SK-N-SH treated with all-trans-retinoic acid at 6 μM for 48 hours (cell line): ENCODE measurements around the gene UROC1.

ENCODE experiments used
- ARNTL ChIP-seq: fragments of 450-650 bp; formaldehyde crosslinking; IDR thresholded peaks from 2 replicates; pipeline ENCODE4 v1.5.0; 2020; ENCODE audit warnings: low read depth, mild to moderate bottlenecking, moderate library complexity, borderline replicate concordance
- CSRNP3 ChIP-seq: fragments of 250-450 bp; sonication (Bioruptor Pico); IDR thresholded peaks from 2 replicates; pipeline ENCODE4 v1.5.1; 2021; ENCODE audit warnings: mild to moderate bottlenecking, moderate library complexity
- ISL1 ChIP-seq: fragments of 250-450 bp; sonication (Bioruptor Pico); IDR thresholded peaks from 2 replicates; pipeline ENCODE4 v2.1.2; 2022; ENCODE audit warnings: mild to moderate bottlenecking, moderate library complexity
- ZC3H10 ChIP-seq: fragments of 250-450 bp; sonication (Bioruptor Pico); IDR thresholded peaks from 2 replicates; pipeline ENCODE4 v1.5.1; 2021; ENCODE audit warnings: mild to moderate bottlenecking, moderate library complexity
- ZFP3 ChIP-seq: fragments of 250-450 bp; sonication (Bioruptor Pico); IDR thresholded peaks from 2 replicates; pipeline ENCODE4 v1.5.0; 2020; ENCODE audit warnings: mild to moderate bottlenecking, moderate library complexity

GRCh38 chr3:126472277-126473006 lies 45.1 kb downstream of the UROC1 start:
- TF ChIP-seq ISL1 (CRISPR knock-in tag), result no peak
- no peak for TF ChIP-seq ARNTL (CRISPR knock-in tag)
- no peak for TF ChIP-seq ZC3H10 (CRISPR knock-in tag)
- TF ChIP-seq ZFP3 (CRISPR knock-in tag), result no peak
- no peak for TF ChIP-seq CSRNP3 (CRISPR knock-in tag)
